Activated CD4-positive, alpha-beta T cell treated with anti-CD3 and anti-CD28 coated beads, Interleukin-2, Interleukin-4, amounts not matched to agents 100 ng/mL and 50 ng/mL, durations not matched to agents 16 hours and 8 hours (primary cell): ENCODE data around the gene CXXC5.

Experiments used
- DNase-seq: peaks from one replicate; pipeline ENCODE4 v3.0.0-alpha.2; 2020; ENCODE audit warnings: low spot score

Gene CXXC5

GRCh38 chr5:139695178-139695573 lies 47.0 kb downstream of the CXXC5 start:
- no peak for DNase-seq

- DNase-seq: no peak
Measured at GRCh38 chr5:139696167-139696893, 48.2 kb downstream of the CXXC5 start.

GRCh38 chr5:139696894-139697658 lies 48.9 kb downstream of the CXXC5 start:
- no peak for DNase-seq

- no peak for DNase-seq
Measured at GRCh38 chr5:139698490-139699146, 50.5 kb downstream of the CXXC5 start.

GRCh38 chr5:139699351-139699750 lies 51.2 kb downstream of the CXXC5 start:
- DNase-seq: no peak

- no peak for DNase-seq
Measured at GRCh38 chr5:139700711-139701055, 52.5 kb downstream of the CXXC5 start.

GRCh38 chr5:139701056-139701741 lies 53.0 kb downstream of the CXXC5 start:
- no peak for DNase-seq

- no peak for DNase-seq
Measured at GRCh38 chr5:139702548-139702947, 54.4 kb downstream of the CXXC5 start.

GRCh38 chr5:139704748-139705147 lies 56.6 kb downstream of the CXXC5 start:
- DNase-seq: no peak

GRCh38 chr5:139705191-139705590 lies 57.0 kb downstream of the CXXC5 start:
- no peak for DNase-seq

GRCh38 chr5:139705655-139706587 lies 57.8 kb downstream of the CXXC5 start:
- no peak for DNase-seq

GRCh38 chr5:139707445-139708003 lies 59.4 kb downstream of the CXXC5 start:
- no peak for DNase-seq

- no peak for DNase-seq
Measured at GRCh38 chr5:139708434-139708861, 60.3 kb downstream of the CXXC5 start.

- DNase-seq: no peak
Measured at GRCh38 chr5:139708877-139709581, 60.9 kb downstream of the CXXC5 start.

- no peak for DNase-seq
Measured at GRCh38 chr5:139709582-139710318, 61.6 kb downstream of the CXXC5 start.

- peak; percentile 15 for DNase-seq
Measured at GRCh38 chr5:139710319-139711066, 62.3 kb downstream of the CXXC5 start.

- peak; percentile 48 for DNase-seq
Measured at GRCh38 chr5:139711067-139711905, 63.1 kb downstream of the CXXC5 start.

GRCh38 chr5:139711906-139712224 lies 63.7 kb downstream of the CXXC5 start:
- DNase-seq: no peak
